GM18858 (cell line): ENCODE data around the gene TENT4A.

Experiments
- ATAC-seq: cut with Tn5 transposase; IDR thresholded peaks from one replicate; pipeline ENCODE4 v1.9.1; 2021; ENCODE audit not compliant: unreplicated experiment

TENT4A gene

GRCh38 chr5:6750142-6750840 is 37.1 kb downstream of the TENT4A start:
- ATAC-seq, result no peak

DNA sequence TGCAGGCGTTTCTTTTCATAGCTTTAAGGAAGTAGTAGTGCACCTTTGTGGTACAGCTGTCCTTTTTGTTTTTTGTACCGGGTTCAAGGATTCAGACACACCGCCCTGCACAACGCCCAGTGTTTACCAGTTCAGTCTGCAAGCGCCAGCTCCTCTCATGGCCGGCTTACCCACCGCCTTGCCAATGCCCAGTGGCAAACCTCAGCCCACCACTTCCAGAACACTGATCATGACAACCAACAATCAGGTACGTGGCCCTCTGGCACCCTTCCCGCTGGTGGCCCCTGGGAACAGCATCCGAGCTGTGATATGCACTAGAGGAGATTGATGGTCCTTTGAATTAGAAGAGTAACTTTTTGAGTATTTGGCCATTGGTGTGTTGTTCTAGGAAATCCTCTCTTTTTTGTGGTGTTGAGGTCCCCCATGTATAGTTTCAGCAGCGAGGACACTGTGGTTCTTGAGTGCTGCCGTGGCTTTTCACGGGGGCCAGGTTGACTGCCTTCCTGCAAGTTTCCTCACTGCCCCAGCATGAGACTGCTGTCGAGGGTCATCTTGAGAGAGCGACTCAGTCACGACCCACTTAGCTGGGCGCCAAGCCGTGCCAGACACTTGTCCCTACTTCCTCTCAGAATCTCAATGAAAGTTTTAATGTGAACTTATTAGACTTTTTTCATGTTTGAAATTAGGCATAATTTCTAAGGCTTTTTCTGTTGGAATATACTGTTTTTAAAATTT is 37.9 kb downstream of the TENT4A start:
- no peak for ATAC-seq

GRCh38 chr5:6752236-6752635 is 39.0 kb downstream of the TENT4A start:
- ATAC-seq, result no peak

DNA sequence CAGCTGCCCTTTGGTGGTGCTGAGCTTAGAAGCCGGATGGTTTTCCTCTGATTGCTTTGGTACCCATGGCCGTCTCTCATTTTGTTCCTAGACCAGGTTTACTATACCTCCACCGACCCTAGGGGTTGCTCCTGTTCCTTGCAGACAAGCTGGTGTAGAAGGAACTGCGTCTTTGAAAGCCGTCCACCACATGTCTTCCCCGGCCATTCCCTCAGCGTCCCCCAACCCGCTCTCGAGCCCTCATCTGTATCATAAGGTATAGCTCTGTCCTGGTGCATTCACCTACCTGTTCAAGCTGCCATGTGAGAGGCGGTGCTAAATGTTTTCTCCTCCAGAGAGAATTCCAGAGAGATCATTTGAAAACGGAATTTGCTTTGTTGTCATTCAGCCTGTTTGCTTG is 39.5 kb downstream of the TENT4A start:
- no peak for ATAC-seq

DNA sequence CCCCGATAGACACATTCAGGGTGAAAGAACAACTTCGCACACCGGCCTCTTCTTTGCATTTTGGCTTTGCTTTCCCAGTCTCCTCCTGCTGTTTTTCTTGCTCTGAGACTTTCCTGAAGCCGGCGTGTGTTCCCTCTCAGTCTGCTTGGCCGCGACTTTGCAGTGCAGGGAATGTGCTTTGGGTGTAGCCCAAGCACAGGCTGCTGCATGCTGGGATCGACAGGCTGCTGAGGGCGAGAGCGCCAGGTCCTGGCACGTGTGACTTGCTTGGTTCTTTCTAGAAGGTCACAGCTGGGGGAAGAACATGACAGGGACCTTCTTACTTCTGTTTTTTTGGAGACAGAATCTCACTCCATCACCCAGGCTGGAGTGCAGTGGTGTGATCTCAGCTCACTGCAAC is 40.6 kb downstream of the TENT4A start:
- ATAC-seq, result no peak

GRCh38 chr5:6754766-6755165 is 41.5 kb downstream of the TENT4A start:
- ATAC-seq, result no peak

DNA sequence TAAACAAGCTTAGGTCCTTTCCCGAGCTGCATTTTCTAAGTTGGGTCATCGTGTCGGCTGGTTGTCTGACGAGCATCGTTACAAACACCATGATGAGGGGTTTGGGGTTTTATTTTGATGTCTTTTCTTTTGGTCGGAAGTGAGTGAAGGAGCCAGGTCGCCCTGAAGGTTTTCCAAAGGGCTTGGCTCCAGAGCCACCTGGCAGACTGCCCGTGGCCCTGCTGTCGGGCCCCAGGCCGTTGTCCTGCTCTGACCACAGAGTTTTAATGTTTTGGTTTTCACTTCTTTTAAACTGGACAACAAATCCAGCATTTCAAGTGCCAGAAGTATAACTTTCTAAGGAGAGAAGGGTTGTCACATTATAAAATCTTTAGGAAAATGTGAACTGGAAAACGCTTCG is 42.3 kb downstream of the TENT4A start:
- no peak for ATAC-seq

GRCh38 chr5:6755941-6756340 is 42.7 kb downstream of the TENT4A start:
- ATAC-seq, result no peak

GRCh38 chr5:6757414-6757969 is 44.3 kb downstream of the TENT4A start:
- no peak for ATAC-seq

DNA sequence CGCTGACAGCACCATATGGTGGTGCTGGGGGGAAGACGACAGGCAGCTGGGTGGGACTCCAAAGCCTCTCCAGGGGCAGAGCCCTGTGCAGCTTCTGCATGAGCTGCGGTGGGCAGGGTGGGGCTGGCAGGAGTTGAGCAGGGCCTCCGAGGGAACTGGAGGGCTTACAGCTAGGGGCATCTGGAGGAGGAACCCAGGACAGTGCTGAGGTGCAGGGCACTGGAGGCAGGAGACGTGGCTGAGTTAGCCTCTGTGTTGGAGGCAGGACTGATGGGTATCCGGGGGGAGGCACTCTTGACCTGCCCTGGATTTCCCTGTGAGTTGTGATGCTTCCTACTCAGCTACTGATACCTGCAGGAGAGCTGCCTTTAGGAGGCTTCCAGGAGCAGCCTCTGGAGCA is 45.0 kb downstream of the TENT4A start:
- ATAC-seq, result no peak

DNA sequence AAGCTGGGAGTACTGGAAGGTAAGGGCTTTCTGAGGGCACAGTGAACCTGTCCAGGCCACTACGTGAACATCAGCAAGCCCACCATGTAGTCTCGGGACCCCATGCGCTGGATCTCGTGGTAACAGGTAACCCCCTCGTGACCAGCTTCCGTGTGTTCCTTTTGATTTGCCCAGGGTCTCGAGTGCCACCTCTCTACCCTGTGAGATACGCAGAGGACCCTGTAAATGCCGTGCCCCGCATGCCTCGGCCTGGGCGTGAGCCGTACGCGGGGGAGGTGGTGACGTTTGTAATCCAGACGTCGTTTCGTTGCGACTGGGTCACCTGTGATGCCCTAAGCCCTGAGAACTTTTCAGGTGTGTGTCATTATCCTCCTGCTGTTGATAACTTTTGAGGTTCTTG is 45.5 kb downstream of the TENT4A start:
- no peak for ATAC-seq

- no peak for ATAC-seq
These were observed 46.2 kb downstream of the TENT4A start for GRCh38 chr5:6759401-6759800.

DNA sequence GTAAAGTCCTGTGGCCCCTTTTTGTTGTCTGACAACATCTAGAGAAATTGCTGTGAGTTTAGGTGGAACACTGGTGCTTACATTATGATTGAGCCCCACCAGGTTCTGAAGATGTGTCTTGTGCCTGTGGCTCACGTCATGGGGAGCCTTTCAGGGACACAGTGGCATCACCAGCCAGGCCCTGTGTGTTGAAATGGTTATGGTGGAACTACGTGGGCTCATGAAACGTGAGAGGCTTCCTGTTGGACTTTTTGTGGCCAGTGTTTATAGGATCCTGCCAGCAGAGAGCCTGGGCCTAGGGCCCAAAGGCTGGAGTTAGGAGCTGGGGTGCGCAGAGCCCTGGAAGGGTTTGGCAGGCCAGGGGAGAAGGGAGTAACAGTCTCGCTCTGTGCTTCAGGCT is 46.8 kb downstream of the TENT4A start:
- ATAC-seq, result no peak

DNA sequence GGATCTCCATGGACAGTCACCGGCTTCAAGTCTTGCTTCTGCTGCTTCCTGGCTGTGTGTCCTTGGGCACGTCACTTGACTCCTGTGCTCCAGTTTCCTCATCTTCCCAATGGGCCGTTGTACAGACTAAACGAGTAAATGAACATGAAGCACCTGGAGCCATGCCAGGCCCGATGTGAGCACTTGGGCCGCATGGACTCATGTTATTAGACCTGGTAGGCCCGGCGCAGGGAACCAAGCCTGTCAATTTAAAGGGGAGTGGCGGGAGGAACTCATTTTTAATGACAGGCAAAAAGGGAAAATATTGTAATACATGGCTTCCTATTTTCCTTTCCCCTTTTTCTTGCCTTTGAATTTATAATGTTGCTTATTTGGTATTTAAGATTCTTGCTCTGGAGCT is 47.5 kb downstream of the TENT4A start:
- no peak for ATAC-seq

- ATAC-seq, result no peak
These were observed 48.1 kb downstream of the TENT4A start for GRCh38 chr5:6761333-6761732.

GRCh38 chr5:6762116-6762515 is 48.9 kb downstream of the TENT4A start:
- ATAC-seq, result no peak

GRCh38 chr5:6762697-6763096 is 49.5 kb downstream of the TENT4A start:
- no peak for ATAC-seq

GRCh38 chr5:6763191-6763590 is 50.0 kb downstream of the TENT4A start:
- no peak for ATAC-seq

DNA sequence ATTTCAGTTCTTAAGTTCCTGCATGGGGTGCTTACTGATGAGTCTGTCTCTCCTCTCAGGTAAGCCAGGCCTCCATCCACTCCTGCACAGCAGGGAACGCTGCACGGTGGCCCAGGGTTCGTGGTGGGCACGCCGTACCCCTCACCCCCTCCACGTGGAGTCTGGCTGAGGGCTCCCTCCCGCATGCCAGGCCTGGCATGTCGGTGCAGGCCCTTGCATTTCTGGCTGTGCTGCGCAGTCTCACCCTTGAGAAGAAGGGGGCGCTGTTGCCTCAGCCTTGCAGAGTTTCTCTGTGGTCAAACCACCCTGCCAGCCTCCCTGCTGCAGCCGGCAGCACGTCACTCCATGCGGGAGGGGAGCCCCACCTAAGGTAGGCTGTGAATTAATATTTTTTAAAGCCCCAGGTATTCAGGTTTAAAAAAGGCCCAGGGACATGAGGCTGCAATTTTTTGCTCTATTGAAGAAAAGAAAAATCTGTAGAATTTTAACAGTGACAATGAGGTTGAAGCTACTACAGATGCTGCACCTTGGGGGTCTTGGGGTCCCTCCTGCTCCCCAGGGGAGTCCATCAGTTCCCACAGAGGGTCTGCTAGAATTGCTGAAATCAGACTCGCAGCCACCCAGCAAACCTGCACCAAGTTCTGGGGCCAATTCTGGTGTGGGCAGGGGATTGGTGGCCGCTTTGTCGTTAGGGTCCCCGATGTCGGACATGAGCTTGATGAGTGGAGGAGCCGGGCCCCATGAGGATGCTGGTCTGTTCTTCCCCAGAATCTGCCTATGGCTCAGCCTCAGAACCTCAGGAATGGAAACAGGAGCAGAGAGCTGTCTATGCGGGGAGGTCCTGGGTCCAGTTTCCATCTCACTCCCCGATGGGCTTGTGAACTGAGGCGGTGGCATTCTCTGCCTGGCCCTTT is 52.6 kb downstream of the TENT4A start:
- peak; percentile 89 for ATAC-seq

DNA sequence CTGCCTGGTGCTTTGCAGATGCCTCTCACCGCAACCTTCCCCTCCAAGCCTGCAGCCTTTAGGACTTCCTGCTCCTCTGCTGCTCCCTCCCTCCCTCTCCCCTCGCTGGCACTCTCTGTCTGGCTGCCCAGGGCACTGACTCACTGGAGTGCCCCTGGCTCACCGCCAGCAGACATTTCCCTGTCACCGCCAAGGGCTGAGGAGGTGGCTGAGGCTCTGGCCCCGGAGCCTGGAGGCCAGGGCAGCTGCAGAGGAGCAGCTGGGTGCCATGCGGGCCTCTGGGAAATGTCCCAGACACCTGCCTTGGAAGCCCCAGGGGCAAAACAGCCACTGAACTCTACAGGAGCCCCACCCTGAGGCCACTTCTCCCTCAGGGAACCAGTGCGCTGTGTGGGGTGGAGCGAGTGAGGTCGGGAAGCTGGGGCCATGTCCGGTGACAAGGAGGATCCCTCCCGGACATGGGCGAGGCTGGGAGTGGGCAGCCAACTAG is 53.4 kb downstream of the TENT4A start:
- peak; percentile 41 for ATAC-seq

GRCh38 chr5:6767481-6768063 is 54.3 kb downstream of the TENT4A start:
- ATAC-seq, result no peak
